Colonic mucosa (tissue), 4 donors: ENCODE measurements around the gene CCDC190. TPM values are rescaled to one million over a fixed set of nuclear protein-coding genes. Genes with fewer than 3 reads are reported as not detected.

Source experiments
- DNase-seq: peaks from one replicate; pipeline ENCODE4 v3.0.0-alpha.2; 2020
- H3K27ac ChIP-seq: fragments of 200-600 bp; one replicate; pipeline ENCODE4 v1.8.0; 2021
- H3K27me3 ChIP-seq: fragments of 200-600 bp; one replicate; pipeline ENCODE4 v1.8.0; 2021
- H3K36me3 ChIP-seq: fragments of 200-600 bp; one replicate; pipeline ENCODE4 v1.8.0; 2021
- H3K4me1 ChIP-seq: fragments of 200-600 bp; one replicate; pipeline ENCODE4 v1.8.0; 2021; ENCODE audit warnings: mild to moderate bottlenecking
- H3K4me3 ChIP-seq: fragments of 200-600 bp; one replicate; pipeline ENCODE4 v1.8.0; 2021
- H3K9ac ChIP-seq, 2 donors: one replicate each; pipeline ENCODE4 v1.7.0; 2013; ENCODE audit warnings: control low read depth in 2 of 2, low read depth in 2 of 2, low read length in 2 of 2
- H3K9me3 ChIP-seq: fragments of 200-600 bp; one replicate; pipeline ENCODE4 v1.8.0; 2021
- CTCF ChIP-seq: fragments of 200-600 bp; IDR thresholded peaks from one replicate; pipeline ENCODE4 v1.8.0; 2022; ENCODE audit warnings: antibody characterized with exemption, mild to moderate bottlenecking
- intact Hi-C: fragments of 100-400 bp; cut with DNase I; formaldehyde crosslinking; loops from one replicate; pipeline ENCODE4 v1.14.1; 2022
- total RNA-seq, 2 donors: library from RNA; stranded (reverse); fragmentation: NEBNext Ultra II Directional in 1 of 2; extraction: Animal tissue kit (Norgen Biotek cat#: 25700) in 1 of 2; gene quantifications; one replicate each; pipeline ENCODE4 v1.2.1, GENCODE V29; 2021
- donor health status: healthy.
- donor health status: DM: no; HTN: no; CAD: no.
- donor health status: DM: no; HTN: no; CAD: no.

The CCDC190 gene
- total RNA-seq, 2 donors from 2014 or later: not detected

DNA sequence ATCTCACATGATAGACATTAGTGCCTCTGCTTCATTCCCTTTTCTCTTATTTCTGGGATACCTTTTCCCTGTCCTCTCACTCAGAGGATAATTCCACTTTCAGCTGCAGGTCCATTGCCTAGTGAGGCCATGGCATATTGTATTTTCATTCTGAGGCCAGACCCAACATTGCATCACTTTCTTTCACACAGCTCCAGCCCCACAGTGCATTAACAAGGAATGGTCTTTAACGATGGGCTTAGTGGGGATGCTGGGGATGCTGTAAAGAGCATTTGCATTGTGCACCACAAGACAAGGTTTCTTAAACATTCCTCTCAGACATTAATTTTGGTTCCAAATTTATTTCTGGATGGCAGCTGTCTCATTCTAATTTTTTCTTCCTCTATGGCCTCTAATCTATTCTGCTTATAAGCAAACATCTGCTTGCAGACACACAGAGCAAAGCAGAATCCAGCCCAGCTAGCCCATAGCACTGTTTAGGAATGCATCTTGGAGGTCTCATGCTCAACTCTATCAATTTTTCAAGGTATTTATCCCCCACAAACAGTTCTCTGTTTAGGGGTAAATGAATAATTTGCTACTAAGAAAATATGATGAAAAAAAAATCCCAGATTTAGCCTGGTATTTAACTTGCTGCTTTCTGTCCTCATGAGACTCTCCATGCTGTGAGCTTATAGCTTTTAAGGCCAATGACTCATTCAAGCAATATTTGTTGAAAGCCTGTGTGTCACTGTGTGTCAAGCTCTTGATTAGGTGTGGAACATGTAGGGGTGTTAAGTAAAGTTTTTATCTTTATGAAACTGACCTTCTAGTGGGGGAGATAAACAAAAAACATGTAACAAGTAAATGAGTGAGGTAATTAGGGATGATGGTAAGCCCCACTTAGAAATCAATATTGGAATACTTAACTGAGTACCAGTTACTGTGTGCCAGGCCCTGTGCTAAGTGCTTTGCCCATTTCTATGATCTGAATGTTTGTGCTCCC is 44.5 kb upstream of the CCDC190 start:
- no peak overlapping the region for H3K9ac ChIP-seq
- no peaks in the 10 kb centered on the region for H3K27me3 ChIP-seq
- no peaks in the 10 kb centered on the region for H3K9me3 ChIP-seq
- no peak overlapping the region for H3K4me3 ChIP-seq
- no peak overlapping the region for H3K27ac ChIP-seq
- intact Hi-C loops: no loop called here
- no peak for TF ChIP-seq CTCF
- H3K4me1 ChIP-seq: no peaks in the 10 kb centered on the region
- no peaks in the 10 kb centered on the region for H3K36me3 ChIP-seq
- DNase-seq: no peak

DNA sequence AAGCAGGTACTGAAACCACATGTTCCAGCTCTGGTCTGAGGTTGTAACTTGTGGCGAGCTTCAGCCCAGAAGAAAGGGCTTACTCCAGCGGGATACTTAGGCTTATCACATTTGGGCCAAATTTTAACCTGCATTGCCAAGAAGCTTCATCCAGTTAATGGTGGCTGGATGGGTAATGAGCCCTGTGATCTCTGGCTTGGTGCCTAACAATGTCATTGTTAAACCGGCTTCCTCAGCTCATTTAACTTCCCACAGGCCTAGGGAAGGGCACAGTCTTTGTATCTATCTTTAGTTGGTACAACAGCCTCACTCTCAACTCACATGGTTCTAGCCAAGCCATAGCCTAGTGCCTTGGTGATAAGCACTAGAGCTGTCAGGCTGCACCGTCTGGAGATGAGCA is 43.6 kb upstream of the CCDC190 start:
- Histone ChIP-seq H3K4me1 (no peaks in the 10 kb centered on the region), H3K27me3 (no peaks in the 10 kb centered on the region), H3K9me3 (no peaks in the 10 kb centered on the region), H3K4me3 (no peak overlapping the region), H3K36me3 (no peaks in the 10 kb centered on the region), H3K9ac (no peak overlapping the region), H3K27ac (no peak overlapping the region)
- TF ChIP-seq CTCF: no peak
- DNase-seq: no peak
- intact Hi-C loops: no loop called here

DNA sequence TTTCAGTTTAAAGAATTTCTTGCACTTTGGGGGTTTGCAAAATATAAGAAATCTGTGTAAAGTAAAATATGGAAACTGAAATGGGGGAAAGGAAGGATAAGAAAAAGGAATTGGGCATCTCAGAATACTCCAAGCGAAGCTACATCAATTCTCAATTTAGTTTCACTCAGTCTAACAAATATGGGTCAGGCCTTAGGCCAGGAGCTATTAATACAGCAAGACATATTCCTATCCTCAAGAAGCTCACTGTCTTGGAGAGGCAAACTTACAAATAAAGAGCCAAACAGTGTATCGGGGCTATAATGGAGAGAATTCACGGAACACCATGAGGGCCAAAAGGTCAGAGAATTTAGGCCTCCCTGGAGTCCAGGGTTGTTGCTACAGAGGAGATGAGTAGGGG is 43.0 kb upstream of the CCDC190 start:
- no peak for TF ChIP-seq CTCF
- no peaks in the 10 kb centered on the region for H3K4me1 ChIP-seq
- no peaks in the 10 kb centered on the region for H3K27me3 ChIP-seq

GRCh38 chr1:162903246-162903645 is 42.3 kb upstream of the CCDC190 start:
- H3K27me3 ChIP-seq: no peaks in the 10 kb centered on the region
- no peak for TF ChIP-seq CTCF
- H3K27ac ChIP-seq: no peak overlapping the region
- no peaks in the 10 kb centered on the region for H3K9me3 ChIP-seq
- H3K9ac ChIP-seq: no peak overlapping the region
- no peaks in the 10 kb centered on the region for H3K4me1 ChIP-seq
- no peaks in the 10 kb centered on the region for H3K36me3 ChIP-seq
- H3K4me3 ChIP-seq: no peak overlapping the region
- no peak for DNase-seq
- intact Hi-C loops: no loop called here

More for the DNA sequence above, 43.0 kb upstream of the CCDC190 start:
- no peak overlapping the region for H3K9ac ChIP-seq
- H3K36me3 ChIP-seq: no peaks in the 10 kb centered on the region
- no peaks in the 10 kb centered on the region for H3K9me3 ChIP-seq
- H3K27ac ChIP-seq: no peak overlapping the region
- no peak for DNase-seq
- intact Hi-C loops: no loop called here
- no peak overlapping the region for H3K4me3 ChIP-seq

GRCh38 chr1:162902416-162902815 is 41.4 kb upstream of the CCDC190 start:
- no peak overlapping the region for H3K9ac ChIP-seq
- no peaks in the 10 kb centered on the region for H3K27me3 ChIP-seq
- no peaks in the 10 kb centered on the region for H3K4me1 ChIP-seq
- intact Hi-C loops: no loop called here
- H3K4me3 ChIP-seq: no peak overlapping the region
- DNase-seq: no peak
- no peaks in the 10 kb centered on the region for H3K36me3 ChIP-seq
- H3K9me3 ChIP-seq: no peaks in the 10 kb centered on the region
- H3K27ac ChIP-seq: no peak overlapping the region
- TF ChIP-seq CTCF: no peak
